HCT116 (cell line): Measurements from ENCODE around the gene NAPSA. TPM values are rescaled to one million over a fixed set of nuclear protein-coding genes. Genes with fewer than 3 reads are reported as not detected.

Experiments
- ATAC-seq: fragments of 200-7000 bp; cut with Tn5 transposase; 2 replicates; pipeline ENCODE4 v1.9.1; 2020; ENCODE audit warnings: mild to moderate bottlenecking, moderate library complexity
- BruUV-seq: library from RNA; stranded (reverse); fragments of 400-500 nt; replicated peaks from 2 replicates; lab custom pipeline; 2021; lab: Mats Ljungman, UMichigan
- CTCF ChIA-PET: fragments of 300-600 bp; sonication (Branson Sonifier 250); formaldehyde crosslinking; loops from one replicate; lab custom pipeline; 2021; ENCODE audit warnings: antibody characterized with exemption; lab: Charles Lee
- POLR2A ChIA-PET: fragments of 300-600, 350-600 bp; sonication (Branson Sonifier 250); formaldehyde crosslinking; loops from one replicate; lab custom pipeline; 2021; ENCODE audit warnings: antibody characterized with exemption; lab: Charles Lee
- RAD21 ChIA-PET, 2 experiments: fragments of 300-600 bp; sonication (Branson Sonifier 250); formaldehyde crosslinking; loops; one replicate each; lab custom pipeline; 2023; ENCODE audit warnings: low total read pairs in 2 of 2; ENCODE audit not compliant: uncharacterized antibody in 2 of 2, unreplicated experiment in 2 of 2, low non-redundant PET in 1 of 2; lab: Charles Lee
- DNase-seq: peaks from one replicate; pipeline ENCODE4 v3.0.0-alpha.2; 2010; ENCODE audit warnings: low read depth, low spot score
- H2AFZ ChIP-seq: fragments of 200-600 bp; shearing (Covaris generic), sonication (generic); 2 replicates; pipeline ENCODE4 v1.6.1; 2017; ENCODE audit warnings: low read depth, mixed run types, mixed read lengths, antibody characterized with exemption, low read length; ENCODE audit not compliant: poor library complexity, severe bottlenecking
- H3K27ac ChIP-seq: 2 replicates; pipeline ENCODE4 v1.5.1; 2012; ENCODE audit warnings: low read depth, low read length
- H3K27me3 ChIP-seq: fragments of 200-600 bp; sonication (generic); 2 replicates; pipeline ENCODE4 v1.6.1; 2016; ENCODE audit warnings: mixed run types, low read length, mixed read lengths; ENCODE audit not compliant: insufficient read depth
- H3K36me3 ChIP-seq, 2 experiments: fragments of 200-500 bp in 1 of 2; fragments of 200-600 bp in 1 of 2; sonication (Bioruptor generic) in 1 of 2; sonication (generic) in 1 of 2; 2 replicates each; pipeline versions ENCODE4 v1.5.1 to v1.6.1; 2014 to 2016; ENCODE audit warnings: low read length in 2 of 2, inconsistent platforms in 1 of 2, mixed read lengths in 1 of 2, mixed run types in 1 of 2; ENCODE audit not compliant: insufficient read depth in 2 of 2, control insufficient read depth in 1 of 2
- H3K4me1 ChIP-seq, 2 experiments: fragments of 200-600 bp in 1 of 2; sonication (generic) in 1 of 2; 2 replicates each; pipeline versions ENCODE4 v1.5.1 to v1.6.1; 2012 to 2017; ENCODE audit warnings: low read length in 2 of 2, inconsistent platforms in 1 of 2, mild to moderate bottlenecking in 1 of 2, mixed read lengths in 1 of 2, mixed run types in 1 of 2, moderate library complexity in 1 of 2; ENCODE audit not compliant: insufficient read depth in 2 of 2, control insufficient read depth in 1 of 2
- H3K4me2 ChIP-seq: fragments of 200-600 bp; sonication (generic); 2 replicates; pipeline ENCODE4 v1.6.1; 2017; ENCODE audit warnings: mixed run types, low read length, mixed read lengths
- H3K4me3 ChIP-seq, 2 experiments: fragments of 200-600 bp in 1 of 2; sonication (generic) in 1 of 2; replicated peaks in 1 of 2; 2 replicates each; pipeline ENCODE4 v1.5.1; 2011 to 2016; ENCODE audit warnings: low read length in 2 of 2, control low read depth in 1 of 2, low read depth in 1 of 2, mild to moderate bottlenecking in 1 of 2, mixed read lengths in 1 of 2, mixed run types in 1 of 2
- H3K79me2 ChIP-seq: fragments of 200-600 bp; sonication (generic); 2 replicates; pipeline ENCODE4 v1.6.1; 2017; ENCODE audit warnings: mild to moderate bottlenecking, mixed run types, low read length, moderate library complexity, mixed read lengths; ENCODE audit not compliant: insufficient read depth
- H3K9ac ChIP-seq: fragments of 200-600 bp; sonication (generic); 2 replicates; pipeline ENCODE4 v1.6.1; 2016; ENCODE audit warnings: low read length, mixed read lengths
- H3K9me2 ChIP-seq: fragments of 200-600 bp; sonication (generic), shearing (Covaris generic); 2 replicates; pipeline ENCODE4 v1.6.1; 2017; ENCODE audit warnings: mixed run types, mild to moderate bottlenecking, moderate library complexity; ENCODE audit not compliant: insufficient read depth
- H3K9me3 ChIP-seq, 2 experiments: fragments of 200-500 bp in 1 of 2; fragments of 200-600 bp in 1 of 2; sonication (Bioruptor generic) in 1 of 2; sonication (generic) in 1 of 2; 2 replicates each; pipeline ENCODE4 v1.6.1; 2014 to 2017; ENCODE audit warnings: low read length in 2 of 2, mixed read lengths in 2 of 2, inconsistent platforms in 1 of 2, low read depth in 1 of 2, mild to moderate bottlenecking in 1 of 2, mixed run types in 1 of 2, moderate library complexity in 1 of 2; ENCODE audit not compliant: control insufficient read depth in 1 of 2, insufficient read depth in 1 of 2
- H4K20me1 ChIP-seq: fragments of 200-600 bp; sonication (generic), shearing (Covaris generic); 2 replicates; pipeline ENCODE4 v1.6.1; 2017; ENCODE audit warnings: mixed run types, mild to moderate bottlenecking, moderate library complexity; ENCODE audit not compliant: insufficient read depth
- CBX3 ChIP-seq: IDR thresholded peaks from 2 replicates; pipeline ENCODE4 v1.6.1; 2012; ENCODE audit warnings: low read depth
- POLR2AphosphoS5 ChIP-seq: IDR thresholded peaks from 2 replicates; pipeline ENCODE4 v1.6.1; 2011; ENCODE audit warnings: mild to moderate bottlenecking, low read depth, low read length, moderate library complexity
- SIN3A ChIP-seq: IDR thresholded peaks from 2 replicates; pipeline ENCODE4 v1.6.1; 2012; ENCODE audit warnings: low read depth
- intact Hi-C: fragments of 100-400 bp; cut with micrococcal nuclease; formaldehyde crosslinking; loops from 2 replicates; pipeline ENCODE4 v1.10.0; 2022
- total RNA-seq: library from RNA; stranded (reverse); gene quantifications from one replicate; pipeline ENCODE4 v1.2.1, GENCODE V29; 2021; ENCODE audit not compliant: unreplicated experiment
- TF ChIP-seq, protein P1 (sequence below): IDR thresholded peaks from 2 replicates; pipeline ENCODE4 v1.6.1; 2011; ENCODE audit warnings: mild to moderate bottlenecking, low read length, moderate library complexity; ENCODE audit not compliant: insufficient replicate concordance; ENCODE audit errors: extremely low read depth
- TF ChIP-seq, protein P2 (sequence below): IDR thresholded peaks from 2 replicates; pipeline ENCODE4 v1.6.1; 2012

Gene NAPSA
- total RNA-seq, 1 experiment from 2014 or later: 4.4 TPM

DNA sequence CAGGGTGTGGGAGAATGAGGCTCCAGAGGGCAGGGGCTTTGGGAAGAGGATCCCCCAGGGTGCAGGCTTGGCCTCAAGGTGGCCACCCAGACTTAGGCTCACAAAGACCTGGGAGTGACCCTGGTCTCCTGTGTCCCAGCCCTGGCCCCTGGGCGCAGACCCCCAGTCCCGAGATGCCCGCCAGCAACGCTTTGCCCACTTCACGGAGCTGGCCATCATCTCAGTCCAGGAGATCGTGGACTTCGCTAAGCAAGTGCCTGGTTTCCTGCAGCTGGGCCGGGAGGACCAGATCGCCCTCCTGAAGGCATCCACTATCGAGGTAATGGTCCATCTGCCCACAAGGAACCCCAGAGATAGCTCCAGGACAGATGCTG lies 13.4 kb upstream of the NAPSA start:
- ChIA-PET RAD21 (no interaction called here), CTCF (no interaction called here), POLR2A (no interaction called here)
- Histone ChIP-seq H3K27ac (no peak overlapping the region; the same call in 1 of the 2 replicates), H3K9me2 (no peaks in the 10 kb centered on the region), H2AFZ (no peak overlapping the region), H3K79me2 (peaks cover 14% of the 10 kb centered on the region; the same call in 1 of the 2 replicates), H3K4me3 (no peak overlapping the region), H3K9me3 (no peaks in the 10 kb centered on the region), H4K20me1 (no peaks in the 10 kb centered on the region), H3K27me3 (no peaks in the 10 kb centered on the region), H3K4me1 (peaks cover 9 to 22% of the 10 kb centered on the region in 2 experiments; a peak in 3 of 4 replicates)
- no TSS peak for BruUV-seq
- no peak for DNase-seq
- intact Hi-C loops: no loop called here
- ATAC-seq: no peak
- no peak for TF ChIP-seq CBX3
- TF ChIP-seq, protein P1, sequence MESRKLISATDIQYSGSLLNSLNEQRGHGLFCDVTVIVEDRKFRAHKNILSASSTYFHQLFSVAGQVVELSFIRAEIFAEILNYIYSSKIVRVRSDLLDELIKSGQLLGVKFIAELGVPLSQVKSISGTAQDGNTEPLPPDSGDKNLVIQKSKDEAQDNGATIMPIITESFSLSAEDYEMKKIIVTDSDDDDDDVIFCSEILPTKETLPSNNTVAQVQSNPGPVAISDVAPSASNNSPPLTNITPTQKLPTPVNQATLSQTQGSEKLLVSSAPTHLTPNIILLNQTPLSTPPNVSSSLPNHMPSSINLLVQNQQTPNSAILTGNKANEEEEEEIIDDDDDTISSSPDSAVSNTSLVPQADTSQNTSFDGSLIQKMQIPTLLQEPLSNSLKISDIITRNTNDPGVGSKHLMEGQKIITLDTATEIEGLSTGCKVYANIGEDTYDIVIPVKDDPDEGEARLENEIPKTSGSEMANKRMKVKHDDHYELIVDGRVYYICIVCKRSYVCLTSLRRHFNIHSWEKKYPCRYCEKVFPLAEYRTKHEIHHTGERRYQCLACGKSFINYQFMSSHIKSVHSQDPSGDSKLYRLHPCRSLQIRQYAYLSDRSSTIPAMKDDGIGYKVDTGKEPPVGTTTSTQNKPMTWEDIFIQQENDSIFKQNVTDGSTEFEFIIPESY: no peak
- TF ChIP-seq SIN3A: no peak
- TF ChIP-seq, protein P2, sequence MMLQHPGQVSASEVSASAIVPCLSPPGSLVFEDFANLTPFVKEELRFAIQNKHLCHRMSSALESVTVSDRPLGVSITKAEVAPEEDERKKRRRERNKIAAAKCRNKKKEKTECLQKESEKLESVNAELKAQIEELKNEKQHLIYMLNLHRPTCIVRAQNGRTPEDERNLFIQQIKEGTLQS: no peak
- TF ChIP-seq POLR2AphosphoS5: no peak
- TF ChIP-seq, all 23 proteins: peak for 0
- no peak overlapping the region for H3K9ac ChIP-seq
- H3K36me3 ChIP-seq: peaks cover 28 to 34% of the 10 kb centered on the region in 2 experiments
- no peak overlapping the region for H3K4me2 ChIP-seq

DNA sequence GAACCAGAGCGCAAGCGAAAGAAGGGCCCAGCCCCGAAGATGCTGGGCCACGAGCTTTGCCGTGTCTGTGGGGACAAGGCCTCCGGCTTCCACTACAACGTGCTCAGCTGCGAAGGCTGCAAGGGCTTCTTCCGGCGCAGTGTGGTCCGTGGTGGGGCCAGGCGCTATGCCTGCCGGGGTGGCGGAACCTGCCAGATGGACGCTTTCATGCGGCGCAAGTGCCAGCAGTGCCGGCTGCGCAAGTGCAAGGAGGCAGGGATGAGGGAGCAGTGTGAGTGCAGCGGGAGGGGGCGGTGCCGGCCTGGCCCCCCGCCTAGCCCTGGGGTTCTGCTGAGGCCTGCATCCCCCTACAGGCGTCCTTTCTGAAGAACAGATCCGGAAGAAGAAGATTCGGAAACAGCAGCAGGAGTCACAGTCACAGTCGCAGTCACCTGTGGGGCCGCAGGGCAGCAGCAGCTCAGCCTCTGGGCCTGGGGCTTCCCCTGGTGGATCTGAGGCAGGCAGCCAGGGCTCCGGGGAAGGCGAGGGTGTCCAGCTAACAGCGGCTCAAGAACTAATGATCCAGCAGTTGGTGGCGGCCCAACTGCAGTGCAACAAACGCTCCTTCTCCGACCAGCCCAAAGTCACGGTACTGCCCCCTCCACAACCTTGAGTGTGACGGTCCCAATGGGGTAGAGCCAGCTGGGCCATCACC lies 12.9 kb upstream of the NAPSA start:
- Histone ChIP-seq H3K9ac (no peak overlapping the region), H4K20me1 (no peaks in the 10 kb centered on the region), H3K4me2 (no peak overlapping the region), H3K9me3 (no peaks in the 10 kb centered on the region), H3K27ac (no peak overlapping the region; the same call in 1 of the 2 replicates), H3K4me1 (peaks cover 7 to 17% of the 10 kb centered on the region in 2 experiments; a peak in 3 of 4 replicates), H3K36me3 (peaks cover 28 to 34% of the 10 kb centered on the region in 2 experiments), H3K9me2 (no peaks in the 10 kb centered on the region), H3K4me3 (no peak overlapping the region), H3K79me2 (peaks cover 14% of the 10 kb centered on the region; the same call in 1 of the 2 replicates), H2AFZ (no peak overlapping the region), H3K27me3 (no peaks in the 10 kb centered on the region)
- TF ChIP-seq, protein P1: no peak
- TF ChIP-seq, protein P2: no peak
- BruUV-seq: TSS peak; percentile 34
- intact Hi-C loops: no loop called here
- ATAC-seq: no peak
- ChIA-PET POLR2A (no interaction called here), CTCF (no interaction called here), RAD21 (no interaction called here)
- DNase-seq: no peak
